ENCODE data around the gene ATXN10.
"Not testable (repeated sequence)": the region's sequence is repeated elsewhere in the genome, so short reads cannot be mapped to it uniquely, and the experiment has no call there.

ATXN10 gene

GRCh38 chr22:45714390-45714789, 42.8 kb downstream of the ATXN10 start:
- DNase-seq, result not testable (repeated sequence)

GRCh38 chr22:45717789-45718188, 46.2 kb downstream of the ATXN10 start:
- DNase-seq, result no peak

GRCh38 chr22:45718391-45718790, 46.8 kb downstream of the ATXN10 start:
- DNase-seq, result no peak

- DNase-seq, result no peak
These were observed 49.3 kb downstream of the ATXN10 start for GRCh38 chr22:45720839-45721378.

GRCh38 chr22:45722006-45722405, 50.4 kb downstream of the ATXN10 start:
- DNase-seq, result no peak

- no peak for DNase-seq
These were observed 54.4 kb downstream of the ATXN10 start for GRCh38 chr22:45726081-45726480.

GRCh38 chr22:45731041-45731797, 59.6 kb downstream of the ATXN10 start:
- no peak for DNase-seq

- DNase-seq, result no peak
These were observed 60.3 kb downstream of the ATXN10 start for GRCh38 chr22:45731798-45732495.

GRCh38 chr22:45735273-45735672, 63.6 kb downstream of the ATXN10 start:
- DNase-seq, result no peak

GRCh38 chr22:45738206-45738605, 66.6 kb downstream of the ATXN10 start:
- DNase-seq, result no peak

- no peak for DNase-seq
These were observed 68.6 kb downstream of the ATXN10 start for GRCh38 chr22:45740236-45740635.

GRCh38 chr22:45742866-45743450, 71.3 kb downstream of the ATXN10 start:
- DNase-seq, result no peak

- no peak for DNase-seq
These were observed 72.1 kb downstream of the ATXN10 start for GRCh38 chr22:45743687-45744086.

- no peak for DNase-seq
These were observed 72.8 kb downstream of the ATXN10 start for GRCh38 chr22:45744442-45744841.

- DNase-seq, result no peak
These were observed 79.0 kb downstream of the ATXN10 start for GRCh38 chr22:45750626-45751025.

- DNase-seq, result no peak
These were observed 80.4 kb downstream of the ATXN10 start for GRCh38 chr22:45752036-45752435.

GRCh38 chr22:45754822-45755221, 83.2 kb downstream of the ATXN10 start:
- no peak for DNase-seq

- DNase-seq, result no peak
These were observed 84.9 kb downstream of the ATXN10 start for GRCh38 chr22:45756558-45756957.

GRCh38 chr22:45757068-45757467, 85.4 kb downstream of the ATXN10 start:
- DNase-seq, result no peak

GRCh38 chr22:45757936-45758335, 86.3 kb downstream of the ATXN10 start:
- no peak for DNase-seq

- no peak for DNase-seq
These were observed 87.0 kb downstream of the ATXN10 start for GRCh38 chr22:45758603-45759002.

- no peak for DNase-seq
These were observed 89.0 kb downstream of the ATXN10 start for GRCh38 chr22:45760682-45761081.

- no peak for DNase-seq
These were observed 91.1 kb downstream of the ATXN10 start for GRCh38 chr22:45762545-45763235.

All from stimulated activated naive CD4-positive, alpha-beta T cell (primary cell).